HG03280 (cell line): ENCODE measurements around the gene LSMEM2.
"Not testable (repeated sequence)": the region's sequence is repeated elsewhere in the genome, so short reads cannot be mapped to it uniquely, and the experiment has no call there.

Source experiments
- ATAC-seq: cut with Tn5 transposase; IDR thresholded peaks from one replicate; pipeline ENCODE4 v1.9.1; 2021; ENCODE audit warnings: mild to moderate bottlenecking, moderate library complexity; ENCODE audit not compliant: unreplicated experiment

The LSMEM2 gene

GRCh38 chr3:50245831-50246516 lies 32.9 kb upstream of the LSMEM2 start:
- peak; percentile 63 for ATAC-seq

DNA sequence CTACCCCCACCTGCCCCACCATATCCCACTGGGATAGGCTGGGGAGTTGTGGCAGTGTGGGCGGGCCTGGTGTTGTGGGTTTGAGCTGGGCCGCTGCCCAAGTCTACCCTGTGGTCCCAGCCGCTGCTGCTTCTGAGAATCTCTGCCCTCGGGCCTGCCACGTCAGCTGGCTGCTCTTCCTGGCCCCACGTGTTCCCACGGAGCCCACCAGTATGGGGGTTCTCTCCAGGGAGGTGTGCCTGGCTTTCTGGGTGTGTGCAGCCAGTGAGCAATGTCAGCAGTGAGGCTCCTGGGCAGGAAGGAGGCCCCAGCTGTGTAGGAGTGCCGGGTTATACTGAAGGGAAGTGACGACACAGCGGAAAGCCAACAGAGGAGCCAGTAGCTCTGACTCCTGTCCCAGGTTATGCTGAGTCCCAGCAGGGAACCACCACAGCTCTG lies 32.4 kb upstream of the LSMEM2 start:
- ATAC-seq, result peak; percentile 51

GRCh38 chr3:50248387-50248786 lies 30.5 kb upstream of the LSMEM2 start:
- ATAC-seq, result no peak

- no peak for ATAC-seq
Measured at GRCh38 chr3:50249457-50249856, 29.4 kb upstream of the LSMEM2 start.

GRCh38 chr3:50250514-50250913 lies 28.4 kb upstream of the LSMEM2 start:
- no peak for ATAC-seq

DNA sequence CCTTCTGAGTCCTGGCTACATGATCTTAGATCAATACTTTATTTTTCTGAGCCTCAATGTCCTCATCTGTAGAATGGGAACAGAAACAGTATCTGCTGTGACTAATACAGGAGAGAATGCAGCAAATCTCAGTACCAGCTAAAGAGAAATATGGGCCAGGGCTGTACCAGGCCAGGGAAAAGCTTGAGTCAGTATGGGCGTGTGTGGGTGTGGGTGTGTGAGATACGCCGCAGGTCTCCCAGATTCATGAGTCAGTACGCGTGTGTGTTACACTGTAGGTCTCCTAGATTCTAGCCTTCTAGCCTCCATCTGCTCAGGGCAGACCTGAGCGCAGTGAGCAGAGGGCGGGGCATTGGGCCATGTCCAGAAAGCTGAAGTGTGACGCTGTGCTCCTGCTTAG lies 27.7 kb upstream of the LSMEM2 start:
- no peak for ATAC-seq

DNA sequence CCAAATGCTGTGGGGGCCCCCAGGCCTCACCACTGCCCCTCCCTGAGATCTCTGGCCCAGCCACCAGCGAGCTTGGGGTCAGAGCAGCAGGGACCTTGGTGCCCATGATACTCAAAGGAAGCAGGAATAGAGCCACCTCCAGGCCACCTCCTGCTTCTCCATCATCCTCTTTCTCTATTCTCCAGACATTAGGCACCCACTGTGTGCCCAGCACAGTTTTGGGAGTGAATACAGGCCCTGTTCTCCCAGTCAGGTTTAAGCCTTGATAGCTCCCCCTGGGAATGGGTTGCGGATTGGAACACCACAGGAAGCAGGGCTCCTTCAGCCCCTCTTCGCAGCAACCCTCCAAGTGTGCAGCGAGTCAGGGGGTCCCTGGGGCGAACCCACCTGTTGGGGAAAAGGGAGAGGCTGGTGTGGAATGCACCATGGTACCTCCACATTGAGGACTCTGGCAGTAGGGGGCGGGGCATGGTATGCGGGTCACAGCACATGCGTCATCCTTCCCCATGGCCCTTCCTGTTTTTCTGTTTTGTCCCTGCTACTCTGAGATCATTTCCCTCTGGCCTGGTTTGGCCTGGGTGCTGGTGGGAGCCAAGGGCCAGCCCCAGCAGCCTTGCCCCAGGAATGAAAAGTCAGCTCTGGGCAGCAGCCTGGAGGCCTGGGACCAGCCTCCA lies 24.2 kb upstream of the LSMEM2 start:
- no peak for ATAC-seq

DNA sequence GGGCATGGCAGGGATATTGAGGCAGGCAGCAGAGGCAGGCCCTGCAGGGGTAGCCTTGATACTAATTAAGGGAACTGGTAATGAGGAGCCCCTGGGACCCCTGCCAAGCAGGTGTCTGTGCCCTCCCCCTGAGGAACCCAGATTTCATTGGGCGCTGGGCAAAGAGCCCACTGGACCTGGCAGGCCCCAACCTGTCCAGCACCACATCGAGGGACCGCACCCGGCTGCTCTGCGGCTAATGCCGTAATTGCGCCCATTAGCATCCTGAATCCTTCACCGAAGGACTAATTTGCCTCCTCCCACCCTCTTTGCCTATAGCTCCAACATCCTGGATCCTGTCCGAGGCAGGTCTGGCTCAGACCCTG lies 23.7 kb upstream of the LSMEM2 start:
- no peak for ATAC-seq

- no peak for ATAC-seq
Measured at GRCh38 chr3:50256978-50257890, 21.7 kb upstream of the LSMEM2 start.

DNA sequence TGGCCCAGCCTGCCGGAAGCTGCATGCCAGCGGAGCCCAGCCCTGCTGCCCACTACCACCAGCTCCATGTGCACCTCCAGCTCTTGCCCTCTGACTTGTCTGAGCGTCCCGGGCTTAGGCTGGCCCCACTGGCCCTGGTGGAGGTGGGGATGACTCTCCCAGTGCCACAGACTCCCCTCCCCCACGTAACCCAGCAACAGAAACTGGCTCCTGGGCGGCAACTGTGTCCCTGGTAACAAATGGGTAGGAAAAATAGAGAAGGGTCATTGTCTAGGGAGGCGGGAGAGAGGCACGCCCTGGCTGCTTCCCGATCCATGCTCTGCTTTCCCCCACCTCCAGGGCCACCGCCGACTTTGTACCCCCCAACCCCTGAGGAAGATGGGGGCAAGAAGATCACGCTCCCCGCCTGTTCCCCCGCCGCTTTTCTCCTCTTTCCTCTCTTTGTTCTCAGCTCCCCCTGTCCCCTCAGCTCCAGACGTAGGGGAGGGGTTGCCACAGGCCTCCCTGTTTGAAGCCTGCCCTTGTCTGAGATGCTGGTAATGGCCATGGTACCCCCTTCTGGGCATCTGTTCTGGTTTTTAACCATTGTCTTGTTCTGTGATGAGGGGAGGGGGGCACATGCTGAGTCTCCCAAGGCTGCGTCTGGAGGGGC lies 20.7 kb upstream of the LSMEM2 start:
- no peak for ATAC-seq

GRCh38 chr3:50258979-50259378 lies 19.9 kb upstream of the LSMEM2 start:
- ATAC-seq, result no peak

- ATAC-seq, result peak; percentile 20
Measured at GRCh38 chr3:50259432-50260026, 19.4 kb upstream of the LSMEM2 start.

- peak; percentile 85 for ATAC-seq
Measured at GRCh38 chr3:50260027-50260941, 18.6 kb upstream of the LSMEM2 start.

GRCh38 chr3:50260942-50261441 lies 17.9 kb upstream of the LSMEM2 start:
- ATAC-seq, result no peak

DNA sequence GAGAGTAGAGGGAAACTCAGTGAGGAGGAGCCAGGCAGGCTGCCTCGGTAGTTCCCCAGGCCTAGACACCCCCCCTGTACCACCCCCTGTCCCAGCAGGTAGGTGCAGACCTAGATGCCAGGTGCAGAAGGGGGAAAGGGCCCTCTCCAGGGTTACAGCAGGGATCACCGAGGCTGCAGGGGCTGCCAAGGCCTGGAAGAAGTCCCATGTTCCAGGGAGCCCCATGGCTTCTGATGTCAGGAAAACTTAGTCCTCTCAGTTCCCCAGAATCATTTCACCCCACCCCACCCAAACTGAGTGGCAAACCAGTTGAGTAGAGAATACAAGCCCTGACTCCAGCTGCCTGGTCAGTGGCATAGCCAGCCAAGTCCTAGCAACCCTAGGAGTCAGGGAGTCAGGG lies 17.4 kb upstream of the LSMEM2 start:
- no peak for ATAC-seq

GRCh38 chr3:50262200-50262599 lies 16.7 kb upstream of the LSMEM2 start:
- not testable (repeated sequence) for ATAC-seq

- ATAC-seq, result no peak
Measured at GRCh38 chr3:50262778-50263177, 16.1 kb upstream of the LSMEM2 start.

- ATAC-seq, result no peak
Measured at GRCh38 chr3:50263478-50264382, 15.2 kb upstream of the LSMEM2 start.
